ENCODE measurements around the gene RSAD1.

DNA sequence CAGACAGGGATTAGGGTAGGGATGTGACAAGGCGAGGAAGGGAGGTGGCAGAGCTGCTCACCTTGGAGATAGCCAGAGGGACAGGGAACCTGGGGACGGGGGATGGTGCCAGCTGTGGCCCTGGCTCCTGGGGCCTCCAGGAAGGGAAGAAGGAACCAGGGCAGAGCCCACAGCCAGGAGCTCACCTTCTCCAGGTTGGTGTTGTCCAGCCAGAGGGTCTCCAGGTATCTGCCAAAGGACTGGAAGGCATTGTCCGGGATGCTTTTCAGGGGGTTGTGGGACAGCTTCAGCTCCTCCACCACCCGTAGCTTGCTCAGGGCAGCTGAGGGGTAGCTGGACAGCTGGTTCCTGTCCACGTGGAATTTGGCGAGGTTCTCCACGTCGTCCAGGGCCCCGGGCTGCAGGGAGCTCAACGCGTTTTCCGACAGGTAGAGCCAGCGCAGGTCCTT lies 10.8 kb upstream of the RSAD1 start:
- TF ChIP-seq SP1 (IDR thresholded peaks at IDR 0.05), result no peak
- no peak for TF ChIP-seq FOXA1 (IDR thresholded peaks at IDR 0.05)
- no peak for TF ChIP-seq BHLHE40 (IDR thresholded peaks at IDR 0.05; ENCODE audit: borderline replicate concordance)
- no peak for TF ChIP-seq HDGF (IDR thresholded peaks at IDR 0.05; ENCODE audit: borderline replicate concordance)
- TF ChIP-seq TARDBP (IDR thresholded peaks at IDR 0.05), result no peak
